ENCODE measurements around the gene CACNA1D.
A peak's percentile ranks its signal among the peaks of the same experiment; 100 is the strongest.

CACNA1D gene

DNA sequence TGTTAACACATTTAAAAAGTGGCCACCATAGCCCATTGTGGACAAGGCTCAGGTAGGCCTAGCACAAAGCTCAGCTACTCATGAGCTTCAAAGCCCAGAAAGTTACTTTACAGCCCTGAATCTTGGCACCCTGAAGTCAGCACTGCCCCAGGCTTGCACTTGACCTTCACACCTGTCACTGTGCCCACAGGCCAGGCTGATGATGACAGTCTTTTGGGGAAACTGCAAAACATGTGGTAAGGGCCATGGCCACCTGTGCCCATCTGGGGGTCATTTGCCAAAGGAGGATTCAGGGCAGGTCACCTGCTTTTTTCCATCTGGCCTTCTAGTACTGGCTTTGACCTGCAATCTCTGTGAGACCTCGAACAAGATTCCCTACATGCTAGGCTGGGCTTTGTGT lies 340.8 kb downstream of the CACNA1D start:
- no peak for DNase-seq

DNA sequence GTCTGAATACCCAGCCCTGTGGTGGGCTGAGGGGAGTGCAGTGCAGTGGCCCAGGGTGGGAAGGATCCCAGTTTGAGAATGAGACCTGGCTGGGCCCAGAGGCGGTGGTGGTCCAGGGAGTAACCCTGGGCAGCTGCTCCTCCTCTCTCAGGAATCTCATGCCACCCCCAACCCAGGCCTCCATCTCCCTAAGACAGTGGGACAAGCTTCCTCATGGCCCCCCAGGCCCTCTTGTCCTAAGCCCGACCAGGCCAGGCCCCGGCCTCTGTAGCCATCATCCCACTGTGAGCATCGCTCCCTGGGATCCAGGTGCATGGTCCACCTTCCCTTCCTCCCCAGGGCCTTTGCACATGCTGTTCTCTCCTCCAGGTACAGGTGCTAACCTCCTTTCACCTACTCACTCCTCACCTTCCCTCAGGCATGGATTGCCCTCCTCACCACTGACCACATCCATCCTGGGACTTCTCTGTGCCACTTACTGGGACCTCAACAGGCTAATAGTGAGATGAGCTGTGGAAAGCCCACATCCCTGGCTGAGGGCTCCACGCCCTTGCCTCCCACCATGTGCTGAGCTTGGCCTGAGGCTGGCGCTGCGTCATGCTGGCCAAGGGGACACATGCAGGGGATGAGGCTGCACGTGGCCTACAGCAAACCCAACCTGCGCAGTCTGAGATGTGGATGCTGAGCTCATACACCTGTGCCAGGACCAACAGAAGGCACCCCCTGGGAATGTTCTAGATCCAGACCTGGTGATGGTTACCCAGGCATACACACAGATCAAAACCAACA lies 341.9 kb downstream of the CACNA1D start:
- DNase-seq, result no peak

- DNase-seq, result no peak
Observed at GRCh38 chr3:53837331-53837730, 342.9 kb downstream of the CACNA1D start.

DNA sequence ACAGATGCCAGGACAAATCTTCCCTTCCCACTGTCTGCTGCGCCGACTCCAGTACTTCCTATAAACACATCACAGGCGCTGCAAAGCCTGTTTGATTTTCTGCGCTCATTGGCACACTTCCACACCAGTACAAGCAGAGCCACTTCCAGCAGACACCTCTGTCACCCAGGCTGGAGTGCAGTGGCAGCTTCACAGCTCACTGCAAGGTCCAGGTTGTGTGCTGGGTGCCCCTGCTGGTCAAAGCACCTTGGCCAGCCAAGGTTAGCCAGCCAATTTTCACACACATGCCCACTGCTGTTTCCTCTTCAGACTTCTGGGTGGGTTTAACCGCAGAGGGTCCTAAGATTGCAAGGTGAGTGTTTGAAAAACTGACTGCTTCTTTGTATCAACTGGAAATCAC lies 346.9 kb downstream of the CACNA1D start:
- peak; percentile 38 for DNase-seq

DNA sequence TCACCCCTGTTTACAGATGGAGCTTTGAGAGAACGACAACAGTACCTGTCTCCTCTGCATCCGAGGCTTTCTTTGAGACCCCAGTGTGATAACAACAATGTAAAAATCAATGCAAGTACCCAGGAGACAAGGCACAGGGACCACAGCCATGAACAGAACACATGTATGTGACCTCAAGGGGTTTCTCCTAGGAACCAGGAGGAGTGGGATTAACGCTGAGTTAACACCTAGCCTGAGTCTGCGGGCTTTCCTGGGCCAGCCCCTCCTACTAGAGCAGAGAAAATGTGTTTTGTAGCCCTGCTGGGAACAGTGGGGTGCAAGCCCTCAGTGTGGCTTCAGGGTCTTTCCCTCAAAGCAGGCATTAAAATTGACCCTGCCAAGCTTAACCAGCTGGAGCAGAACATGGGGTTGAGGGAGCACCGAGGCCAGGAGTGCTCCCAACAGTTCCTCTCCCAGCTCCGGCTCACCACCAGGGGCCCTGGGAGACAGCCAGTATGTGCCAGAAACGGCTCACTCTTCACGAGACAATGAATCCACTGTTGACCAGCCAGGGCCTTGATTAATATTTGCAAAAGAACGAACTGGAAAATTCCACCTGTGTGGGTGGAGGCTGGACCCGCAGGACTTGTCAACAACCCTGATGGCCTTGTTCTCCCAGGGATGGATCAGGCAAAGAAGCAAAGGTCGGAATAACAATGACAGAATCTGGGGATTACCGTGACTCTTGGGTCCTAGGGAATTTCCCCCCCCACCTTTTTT lies 348.2 kb downstream of the CACNA1D start:
- DNase-seq, result peak; percentile 80

DNA sequence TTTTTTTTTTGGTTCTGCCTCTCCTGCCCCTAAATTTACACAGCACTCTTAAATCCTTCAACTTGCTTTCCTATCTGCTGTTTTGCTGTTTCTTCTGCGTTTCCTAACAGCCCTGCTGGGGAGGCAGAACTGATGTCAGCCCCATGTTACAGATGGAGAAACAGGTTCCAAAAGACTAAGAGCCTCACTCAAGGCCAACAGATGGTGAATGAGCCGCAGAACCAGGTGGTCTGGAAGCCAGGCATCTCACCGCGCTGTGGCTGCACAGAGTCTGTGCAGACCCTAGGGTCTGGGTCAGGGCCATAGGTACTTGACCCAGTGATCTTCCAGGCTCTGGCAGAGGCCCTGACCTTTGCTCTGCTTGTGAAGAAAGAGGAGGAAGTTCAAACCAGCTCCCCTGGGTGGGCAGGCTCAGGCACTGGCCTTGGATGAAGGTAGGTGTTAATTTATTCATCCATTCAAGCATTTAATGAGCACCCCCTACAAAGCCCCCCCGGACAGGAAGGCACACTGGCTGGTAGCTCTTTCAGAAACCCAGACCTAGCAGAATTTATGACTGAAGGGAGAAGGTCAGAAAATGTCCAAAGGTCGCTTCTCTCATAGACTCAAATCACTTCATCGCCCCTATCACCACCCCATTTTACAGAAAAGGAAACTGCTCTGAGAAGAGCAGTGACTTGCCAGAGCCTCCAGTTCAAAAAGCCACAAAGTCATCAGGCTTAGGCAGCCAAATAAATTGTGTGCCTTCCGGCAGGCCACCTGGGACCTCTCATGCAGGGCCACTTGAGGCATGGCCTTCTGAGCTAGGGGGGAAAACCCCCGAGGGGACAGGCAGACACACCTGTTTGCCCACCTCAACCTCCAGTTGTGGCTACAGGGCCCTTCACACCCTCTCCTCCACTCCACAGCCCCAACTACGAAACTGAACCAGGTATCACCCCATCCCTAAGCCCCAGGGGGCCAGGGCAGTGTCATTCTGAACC lies 349.1 kb downstream of the CACNA1D start:
- DNase-seq, result peak; percentile 52

GRCh38 chr3:53844262-53845102 lies 350.1 kb downstream of the CACNA1D start:
- DNase-seq, result peak; percentile 12

DNA sequence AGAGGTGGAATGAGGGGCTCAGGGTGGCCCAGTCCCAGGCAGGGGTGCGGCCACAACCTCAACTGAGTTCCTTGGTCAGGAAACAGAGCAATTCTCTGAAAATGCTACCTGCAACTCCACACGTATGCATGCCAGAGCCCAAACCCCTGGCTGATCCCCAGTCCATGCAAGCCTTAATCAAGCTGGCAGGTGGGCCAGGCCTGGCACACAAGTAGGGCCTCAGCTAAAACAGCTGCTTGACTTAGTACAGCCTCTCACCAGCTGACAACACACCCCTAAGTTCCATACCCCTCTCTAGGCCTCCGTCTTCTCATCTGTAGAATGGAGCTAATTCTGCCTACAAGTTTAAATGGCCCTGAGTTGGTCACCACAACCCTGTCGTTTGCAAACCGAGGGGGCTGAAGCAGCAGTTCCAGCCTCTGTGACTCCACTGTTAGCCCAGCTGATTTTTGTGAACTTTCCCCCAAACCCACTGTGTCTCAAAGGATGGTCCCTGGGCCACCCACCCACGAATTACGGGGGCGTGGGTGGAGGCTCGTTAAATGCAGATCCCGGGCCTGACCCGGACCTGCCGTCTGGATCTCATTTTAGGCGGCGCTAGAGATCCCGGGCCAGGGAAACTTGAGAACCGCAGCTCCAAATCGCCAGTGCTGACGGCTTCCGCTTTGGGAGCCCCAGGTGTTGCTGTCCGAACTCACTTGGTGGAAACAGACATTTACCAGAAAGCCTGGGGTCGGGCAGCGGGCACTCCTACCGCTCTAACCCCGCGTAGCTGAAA lies 350.9 kb downstream of the CACNA1D start:
- peak; percentile 59 for DNase-seq

DNA sequence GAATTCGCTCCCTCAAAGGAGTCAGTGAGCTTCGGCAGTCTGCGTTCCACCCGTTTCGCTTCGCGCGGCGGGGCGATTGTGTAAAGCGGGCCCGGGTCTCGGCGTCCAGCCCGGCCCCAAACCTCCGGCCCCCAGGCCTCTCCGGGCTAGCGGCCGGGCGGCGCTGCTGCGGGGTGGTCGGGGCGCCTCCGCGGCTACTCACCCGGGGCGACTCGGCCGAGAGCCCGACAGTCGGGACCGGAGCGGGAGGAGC lies 351.4 kb downstream of the CACNA1D start:
- DNase-seq, result no peak

GRCh38 chr3:53846134-53846850 lies 351.9 kb downstream of the CACNA1D start, which contains the start of the genes CHDH and IL17RB:
Gene CHDH, minus strand, starts transcription at chr3:53846419. Its CDS starts 22,411 bp downstream, at chr3:53824008.
Gene IL17RB, plus strand, starts transcription at chr3:53846568. Its CDS starts 21 bp downstream, at chr3:53846589.
- peak; percentile 74 for DNase-seq

DNA sequence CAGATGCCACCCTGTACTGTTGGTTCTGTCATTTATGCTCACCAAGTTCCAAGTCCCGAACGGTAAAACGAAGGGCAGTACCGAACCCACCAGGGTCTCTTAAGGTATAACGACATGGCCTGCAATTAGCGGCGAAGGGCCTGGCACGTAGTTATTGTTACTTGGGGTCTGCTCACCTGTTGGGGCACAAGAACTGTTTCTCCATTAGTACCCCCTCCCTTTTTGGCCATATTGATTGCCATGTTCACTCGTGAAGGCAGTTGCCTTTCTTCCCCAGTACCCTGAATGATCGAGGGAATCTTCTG lies 352.4 kb downstream of the CACNA1D start:
- DNase-seq, result no peak

GRCh38 chr3:53849916-53850315 lies 355.5 kb downstream of the CACNA1D start:
- no peak for DNase-seq

DNA sequence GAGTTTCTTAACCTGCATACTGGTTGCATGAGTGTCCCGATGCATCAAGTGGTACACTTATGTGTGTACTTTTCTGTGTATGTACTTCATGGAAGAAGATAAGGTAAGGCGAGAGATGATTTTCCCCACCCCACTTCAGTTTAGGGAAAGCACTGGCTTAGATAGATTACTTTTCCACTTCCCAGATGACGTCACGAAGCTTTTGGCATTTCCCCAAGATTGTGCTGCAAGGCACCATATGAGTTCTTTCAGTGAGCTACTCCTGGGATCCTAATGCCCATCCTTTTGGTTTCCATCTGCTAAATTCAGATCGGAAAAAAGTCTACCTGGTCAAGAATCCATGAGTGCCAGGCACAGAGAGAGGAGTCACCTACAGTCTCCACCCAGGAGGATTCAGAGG lies 356.5 kb downstream of the CACNA1D start:
- no peak for DNase-seq

DNA sequence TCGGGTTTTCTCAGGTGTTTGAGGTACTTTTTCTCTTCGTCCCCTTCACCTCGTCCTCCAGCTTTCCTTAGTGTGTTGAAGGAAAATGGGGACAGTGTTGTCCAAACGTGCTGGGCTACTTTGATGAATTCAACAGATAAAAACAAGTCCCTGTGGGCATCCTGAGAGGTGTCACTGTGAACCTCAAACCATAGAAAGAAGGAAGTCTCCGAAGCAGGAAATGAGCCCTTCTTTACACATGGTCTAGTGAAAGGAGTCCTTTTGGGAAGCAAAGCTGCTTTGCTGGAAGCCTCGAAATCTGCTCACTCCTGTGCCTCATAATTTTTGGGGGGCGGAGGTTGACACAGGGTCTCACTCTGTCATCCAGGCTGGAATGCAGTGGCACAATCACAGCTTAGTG lies 362.6 kb downstream of the CACNA1D start:
- no peak for DNase-seq

GRCh38 chr3:53858096-53858741 lies 363.8 kb downstream of the CACNA1D start:
- no peak for DNase-seq

DNA sequence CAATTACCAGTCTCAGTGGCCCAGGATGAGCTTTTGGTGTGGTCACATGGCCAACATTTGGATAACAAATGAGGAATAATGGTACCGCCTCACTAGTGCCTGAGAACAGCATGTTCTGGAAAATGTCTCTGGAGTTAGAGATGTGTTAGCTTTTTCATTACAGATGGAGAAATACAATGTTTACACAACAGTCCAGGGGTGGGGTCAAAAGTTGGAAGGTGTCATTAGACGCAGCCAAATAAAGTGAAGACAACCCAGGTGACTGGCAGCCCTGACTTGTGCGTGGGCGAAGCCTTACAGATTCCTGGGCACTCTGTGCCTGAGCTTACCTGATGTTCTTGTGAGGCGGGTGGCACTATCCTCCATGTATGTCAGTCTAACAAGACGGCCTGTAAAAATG lies 364.8 kb downstream of the CACNA1D start:
- no peak for DNase-seq

GRCh38 chr3:53860196-53860595 lies 365.8 kb downstream of the CACNA1D start:
- no peak for DNase-seq

DNA sequence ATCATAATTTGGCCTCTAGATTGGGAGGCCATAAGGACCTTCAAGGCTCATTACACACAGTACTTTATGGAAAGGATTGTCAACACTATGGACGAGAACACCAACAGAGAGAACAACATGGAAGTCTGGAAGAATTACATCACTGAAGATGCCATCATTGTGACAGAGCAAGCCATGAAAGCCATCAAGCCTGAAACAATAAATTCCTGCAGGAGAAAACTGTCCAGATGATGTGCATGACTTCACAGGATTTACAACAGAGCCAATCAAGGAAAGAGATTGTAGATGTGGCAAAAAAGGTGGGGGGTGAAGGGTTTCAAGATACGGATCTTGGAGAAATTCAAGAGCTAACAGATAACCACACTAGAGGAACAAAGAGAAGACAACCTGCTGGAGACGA lies 367.8 kb downstream of the CACNA1D start:
- DNase-seq, result no peak

DNA sequence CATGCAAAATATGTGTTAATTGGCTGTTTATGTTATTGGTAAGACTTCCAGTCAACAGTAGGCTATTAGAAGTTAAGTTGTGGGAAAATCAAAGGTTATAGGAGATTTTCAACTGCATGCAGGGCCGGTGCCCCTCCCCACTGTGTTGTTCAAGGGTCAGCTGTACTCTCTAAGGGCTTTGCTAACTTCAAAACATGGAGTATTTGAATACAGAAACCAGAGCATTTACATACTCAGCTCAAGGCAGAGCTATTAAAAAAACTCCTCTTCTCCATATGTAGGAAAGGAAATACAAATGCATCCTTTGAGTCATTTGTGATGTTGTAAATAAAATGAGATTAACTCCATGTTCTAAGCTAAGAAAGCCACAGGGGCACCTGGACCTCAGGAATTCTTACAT lies 368.7 kb downstream of the CACNA1D start:
- no peak for DNase-seq
